GM18519 (cell line): ENCODE data around the gene DOCK2.

ENCODE experiments used
- ATAC-seq: cut with Tn5 transposase; IDR thresholded peaks from one replicate; pipeline ENCODE4 v1.9.1; 2021; ENCODE audit warnings: mild to moderate bottlenecking, moderate library complexity; ENCODE audit not compliant: unreplicated experiment, low FRiP score

Gene DOCK2

DNA sequence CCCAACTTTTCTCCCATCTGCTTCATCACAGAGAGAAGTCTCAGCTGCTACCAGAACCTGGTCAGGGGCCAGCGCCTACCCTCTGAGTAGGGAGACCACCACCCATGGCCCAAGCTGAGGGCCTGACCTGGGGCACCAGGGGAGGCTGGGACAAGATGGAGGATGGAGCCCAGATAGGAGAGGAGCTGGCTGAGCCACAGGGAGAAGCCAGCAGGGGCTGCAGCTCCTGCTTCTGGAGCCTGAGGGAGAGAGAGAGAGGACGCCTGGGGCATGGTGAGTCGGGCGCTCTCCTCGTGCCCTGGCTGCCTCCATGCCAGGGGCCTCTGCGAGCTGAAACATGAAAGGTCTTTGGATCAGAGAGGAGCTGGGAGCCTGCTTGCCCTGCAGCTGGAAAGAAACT is 467.2 kb downstream of the DOCK2 start:
- ATAC-seq: no peak

DNA sequence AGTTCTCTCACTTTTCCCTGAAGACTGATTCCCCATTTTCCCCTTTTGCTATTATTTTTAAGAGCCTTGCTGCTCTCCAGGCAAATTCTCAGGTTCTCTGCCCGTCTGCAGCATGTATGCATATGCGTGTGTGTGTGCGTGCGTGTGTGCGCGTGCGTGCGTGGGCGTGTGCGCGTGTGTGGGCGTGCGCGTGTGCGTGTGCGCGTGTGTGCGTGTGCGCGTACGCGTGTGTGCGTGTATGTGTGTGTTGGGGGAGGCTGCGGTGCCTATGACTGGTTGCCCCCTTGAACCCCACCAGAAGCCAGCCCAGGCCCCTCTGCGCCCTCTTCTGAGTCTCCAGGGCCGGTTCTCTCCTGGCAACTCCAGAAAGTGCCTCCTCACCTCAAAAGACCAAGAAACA is 467.6 kb downstream of the DOCK2 start:
- ATAC-seq: no peak

DNA sequence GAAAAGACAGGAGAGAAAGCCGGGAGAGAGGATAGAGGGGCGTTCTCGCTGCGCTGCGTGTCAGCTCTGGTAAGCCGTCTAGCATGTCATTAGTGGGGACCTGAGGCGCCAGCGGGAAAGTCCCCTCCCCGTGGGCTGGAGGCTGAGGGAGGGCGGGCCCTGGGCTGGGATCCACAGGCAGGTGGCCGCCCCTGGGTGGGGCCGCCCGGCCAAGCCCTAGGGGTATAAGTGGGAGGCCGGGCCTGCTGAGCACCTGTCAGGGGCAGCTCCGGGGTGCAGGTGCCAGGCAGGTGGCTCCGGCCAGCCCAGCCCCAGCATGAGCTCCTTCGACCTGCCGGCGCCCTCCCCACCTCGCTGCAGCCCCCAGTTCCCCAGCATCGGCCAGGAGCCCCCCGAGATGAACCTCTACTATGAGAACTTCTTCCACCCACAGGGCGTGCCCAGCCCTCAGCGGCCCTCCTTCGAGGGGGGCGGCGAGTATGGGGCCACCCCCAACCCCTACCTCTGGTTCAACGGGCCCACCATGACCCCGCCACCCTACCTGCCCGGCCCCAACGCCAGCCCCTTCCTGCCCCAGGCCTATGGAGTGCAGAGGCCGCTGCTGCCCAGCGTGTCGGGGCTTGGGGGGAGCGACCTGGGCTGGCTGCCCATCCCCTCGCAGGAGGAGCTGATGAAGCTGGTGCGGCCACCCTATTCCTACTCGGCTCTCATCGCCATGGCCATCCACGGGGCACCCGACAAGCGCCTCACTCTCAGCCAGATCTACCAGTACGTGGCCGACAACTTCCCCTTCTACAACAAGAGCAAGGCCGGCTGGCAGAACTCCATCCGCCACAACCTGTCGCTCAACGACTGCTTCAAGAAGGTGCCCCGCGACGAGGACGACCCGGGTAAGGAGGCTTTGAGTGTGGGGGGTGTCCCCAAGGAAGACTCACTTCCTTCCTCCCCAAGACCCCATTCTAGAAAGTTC is 468.9 kb downstream of the DOCK2 start, which contains the start of gene FOXI1:
Gene FOXI1 (plus strand): TSS at position 256 of the 970 bp plus-strand sequence. CDS start 61 bp downstream, at position 317.
- ATAC-seq: no peak

DNA sequence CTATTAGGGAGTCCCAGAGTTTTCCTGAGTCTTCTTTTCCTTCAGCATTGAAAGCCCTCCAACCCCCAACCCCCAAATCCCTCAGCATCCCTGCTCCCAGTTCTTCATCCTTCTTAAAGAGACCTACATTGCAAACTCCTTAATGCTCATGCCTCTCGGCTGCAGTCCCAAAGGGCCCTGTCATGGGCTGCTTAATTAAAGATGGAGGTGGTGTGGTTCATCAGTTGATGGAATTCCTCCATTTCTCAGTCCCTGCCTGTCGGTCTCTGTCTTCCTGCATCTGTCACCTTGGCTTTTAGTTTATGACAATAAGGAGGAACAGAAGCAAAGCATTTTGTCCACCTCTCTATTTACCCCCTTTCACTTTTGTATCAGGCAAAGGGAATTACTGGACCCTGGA is 470.6 kb downstream of the DOCK2 start:
- no peak for ATAC-seq

DNA sequence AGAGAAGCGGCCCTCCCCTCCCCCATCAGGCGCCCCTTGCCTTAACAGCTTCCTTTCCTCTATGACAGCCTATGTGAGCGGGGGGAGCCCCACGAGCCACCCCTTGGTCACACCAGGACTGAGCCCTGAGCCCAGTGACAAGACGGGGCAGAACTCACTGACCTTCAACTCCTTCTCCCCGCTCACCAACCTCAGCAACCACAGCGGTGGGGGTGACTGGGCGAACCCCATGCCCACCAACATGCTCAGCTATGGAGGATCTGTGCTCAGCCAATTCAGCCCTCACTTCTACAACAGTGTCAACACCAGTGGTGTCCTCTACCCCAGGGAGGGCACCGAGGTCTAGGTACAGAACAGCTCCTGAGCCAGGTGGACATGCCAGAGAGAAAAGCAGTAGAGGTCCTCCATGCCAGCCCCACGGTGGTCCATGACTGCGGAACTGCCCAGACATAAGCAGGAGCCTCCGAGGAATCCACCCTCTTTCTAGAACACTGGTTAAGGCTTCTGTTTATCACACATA is 471.3 kb downstream of the DOCK2 start:
- no peak for ATAC-seq

DNA sequence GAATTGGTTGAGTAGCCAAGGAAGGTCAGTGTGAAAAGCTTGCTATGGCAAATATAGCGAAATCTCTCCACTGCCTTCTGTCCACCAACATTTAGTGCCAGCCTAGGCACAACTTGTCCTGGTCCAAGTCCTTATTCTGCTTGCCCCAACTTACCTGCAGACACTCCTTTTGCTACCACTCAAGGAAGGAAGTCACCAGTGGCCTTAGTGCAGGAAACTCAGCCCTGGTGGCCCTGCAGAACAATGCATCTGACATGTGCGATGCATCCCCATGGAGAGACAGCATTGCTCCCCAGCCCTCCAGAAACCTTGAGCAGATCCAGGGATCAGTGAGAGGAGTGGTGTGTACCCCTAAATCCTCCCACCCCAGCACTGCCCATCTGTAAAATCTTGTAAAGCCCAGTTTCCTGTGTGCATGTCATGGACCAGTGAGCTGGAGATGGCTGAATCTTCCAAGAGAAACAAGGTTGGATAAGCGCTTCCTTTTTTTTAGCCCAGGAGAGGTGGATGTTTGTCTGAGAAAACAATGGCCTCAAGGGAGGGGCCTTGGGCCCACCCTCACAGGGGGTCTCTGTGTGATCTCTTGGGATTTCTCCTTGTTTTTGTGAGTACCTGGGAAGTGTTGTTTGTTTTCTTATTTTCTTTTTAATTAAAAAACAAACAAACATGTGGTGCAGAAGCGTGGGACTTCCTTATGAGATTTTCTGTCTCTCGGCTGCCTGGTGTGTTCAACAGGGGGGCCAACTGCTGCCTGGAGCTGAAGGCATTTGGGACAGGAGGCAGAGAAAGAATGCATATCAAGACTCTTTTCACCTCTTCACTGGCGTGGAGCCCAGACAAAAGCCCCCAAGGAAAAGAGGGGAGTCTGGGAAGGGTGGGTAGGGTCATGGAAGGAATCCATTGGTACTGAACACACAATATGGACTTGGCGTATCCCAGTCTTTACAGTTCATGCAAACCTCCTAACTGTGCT is 472.3 kb downstream of the DOCK2 start:
- ATAC-seq: no peak

DNA sequence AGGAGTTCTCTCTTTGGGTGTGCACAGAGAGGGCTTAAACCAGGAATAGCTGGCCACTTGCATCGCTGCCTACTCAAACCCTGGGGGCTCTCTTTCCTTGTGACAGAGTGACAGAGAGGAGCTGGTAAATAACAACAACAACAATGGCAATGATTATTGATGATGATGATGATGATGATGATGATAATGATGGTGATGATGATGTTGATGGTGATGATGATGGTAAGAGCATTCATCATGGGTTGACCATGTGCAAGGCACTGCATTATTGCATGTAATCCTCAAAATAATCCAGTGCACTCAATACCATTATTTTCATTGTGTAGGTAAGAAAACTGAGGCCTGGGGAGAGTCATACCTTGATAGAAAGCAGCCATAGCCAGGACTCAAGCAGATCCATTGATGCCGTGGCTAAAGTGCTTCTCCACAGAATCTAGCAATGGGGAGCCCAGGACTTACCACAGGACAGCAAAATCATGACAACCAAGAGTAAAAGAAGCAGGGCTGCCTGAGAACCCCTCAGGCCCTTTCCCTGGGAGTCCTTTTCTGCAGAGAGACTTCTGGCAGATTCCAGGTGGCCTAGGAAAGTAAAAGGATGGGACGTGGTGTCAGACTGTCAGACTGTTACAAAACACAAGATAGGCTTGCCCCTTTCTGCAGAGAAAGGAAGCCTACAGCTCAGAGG is 473.5 kb downstream of the DOCK2 start:
- no peak for ATAC-seq

DNA sequence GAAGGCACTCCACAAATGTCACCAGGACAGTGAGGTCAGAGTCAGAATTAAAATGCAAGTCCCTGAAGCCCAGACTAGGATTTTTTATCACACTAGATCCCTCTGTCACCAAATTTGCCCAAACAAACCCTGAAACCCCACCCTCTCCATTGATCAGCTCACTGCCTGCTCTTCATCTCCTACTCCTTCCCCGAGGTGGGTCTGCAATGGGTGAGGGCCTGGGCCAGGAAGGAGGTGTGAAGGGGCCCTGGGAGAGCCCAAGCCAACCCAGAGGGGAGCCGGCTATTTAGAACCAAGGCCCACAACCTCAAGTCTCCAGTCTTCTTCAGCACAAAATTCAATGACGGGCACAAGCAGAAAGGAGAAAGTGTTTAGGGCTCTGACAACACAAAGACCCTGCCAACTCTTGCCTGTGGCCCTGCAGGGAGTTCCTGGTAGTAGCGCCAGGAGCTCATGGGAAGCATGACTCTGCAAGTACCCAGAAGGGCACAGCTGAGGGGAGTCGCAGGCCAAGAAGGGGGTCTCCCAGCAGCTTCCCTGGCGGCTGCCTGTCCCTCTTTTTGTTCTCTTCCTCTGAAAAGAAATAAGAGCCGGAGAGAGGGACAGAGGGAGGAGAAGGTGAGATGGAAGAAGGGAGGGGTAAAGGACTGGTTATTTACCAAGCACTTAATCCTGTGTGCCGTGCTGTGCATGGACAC is 474.2 kb downstream of the DOCK2 start:
- no peak for ATAC-seq

DNA sequence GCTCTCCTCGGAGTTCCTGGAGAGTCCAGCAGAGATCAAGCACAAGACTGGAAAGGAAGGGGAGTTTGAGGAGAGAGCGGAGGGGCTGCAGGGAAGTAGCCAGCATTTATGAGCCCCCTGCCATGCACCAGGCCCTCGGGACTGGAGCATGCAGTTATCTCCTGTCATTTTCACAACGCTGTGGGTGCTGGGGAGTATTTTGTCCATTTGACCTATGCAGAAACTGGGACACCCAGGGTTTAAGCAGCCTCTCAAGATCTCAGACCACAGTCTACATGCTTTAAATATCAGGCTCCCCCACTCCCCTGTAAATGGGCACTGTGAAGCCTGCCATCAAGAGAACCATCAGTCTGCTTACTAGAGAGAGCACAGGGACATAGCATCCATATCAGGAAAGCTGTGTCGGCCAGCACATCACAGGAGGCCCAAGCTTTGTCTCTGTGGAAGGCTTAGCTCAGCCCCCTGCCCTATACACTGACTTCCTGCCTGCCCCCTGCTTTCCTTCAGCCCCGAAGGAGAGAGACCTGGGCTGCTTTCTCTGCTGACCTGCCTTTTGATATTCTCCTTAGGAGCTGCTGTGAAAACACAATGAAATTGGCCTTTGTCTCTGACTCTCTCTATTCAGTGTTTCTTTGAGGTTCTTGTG is 475.9 kb downstream of the DOCK2 start:
- no peak for ATAC-seq

DNA sequence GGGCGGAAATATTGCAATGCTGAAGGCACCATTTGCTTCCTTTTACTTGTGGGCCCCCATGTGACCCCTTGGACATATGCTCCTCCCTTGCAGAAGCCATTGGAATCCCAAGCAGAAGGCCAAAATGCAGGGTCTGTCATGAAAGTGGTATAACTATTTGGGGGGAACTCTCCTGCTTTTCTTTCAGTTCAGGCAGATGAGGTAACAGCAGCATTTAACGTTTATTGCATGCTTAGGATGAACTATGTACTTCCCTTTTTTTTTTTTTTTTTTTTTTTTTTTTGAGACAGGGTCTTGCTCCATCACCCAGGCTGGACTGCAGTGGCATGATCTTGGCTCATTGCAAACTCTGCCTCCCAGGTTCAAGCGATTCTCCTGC is 476.4 kb downstream of the DOCK2 start:
- ATAC-seq: no peak

DNA sequence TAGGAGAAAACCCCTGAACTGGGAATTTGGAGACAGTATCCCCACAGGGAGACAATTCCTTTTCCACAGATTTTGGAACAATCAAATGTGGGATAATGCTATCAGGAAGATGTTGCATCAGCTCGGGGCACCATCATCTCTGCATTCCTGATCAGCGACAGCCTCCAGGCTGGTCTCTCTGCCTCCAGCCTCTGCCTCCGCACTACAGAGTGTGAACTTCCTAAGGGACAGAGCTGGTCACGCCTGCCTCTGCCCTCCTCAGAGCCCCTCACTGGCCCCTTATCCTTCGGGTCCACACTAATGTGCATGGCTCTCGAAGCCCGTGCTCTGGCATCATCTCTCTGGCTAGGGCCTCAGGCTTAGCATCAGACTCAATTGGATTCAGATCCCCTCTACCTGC is 477.2 kb downstream of the DOCK2 start:
- ATAC-seq: no peak

DNA sequence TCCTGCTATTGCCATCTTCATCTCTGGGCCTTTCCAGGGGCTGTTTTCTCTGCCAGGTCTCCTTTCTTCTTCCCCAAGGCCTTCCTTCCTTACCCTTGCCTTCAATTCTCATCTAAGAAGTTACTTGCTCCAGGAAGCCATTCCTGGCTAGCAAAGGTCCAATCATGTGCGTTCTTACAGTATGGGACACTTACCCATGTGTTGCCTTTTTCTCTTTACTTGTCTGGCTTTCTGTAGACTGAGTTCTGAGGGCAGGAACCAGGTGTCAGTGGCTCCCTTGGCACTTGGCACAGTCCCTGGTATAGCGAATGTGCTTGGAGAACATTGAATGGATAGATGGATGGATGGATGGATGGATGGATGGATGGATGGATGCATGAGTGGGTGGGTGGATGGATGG is 478.9 kb downstream of the DOCK2 start:
- no peak for ATAC-seq

DNA sequence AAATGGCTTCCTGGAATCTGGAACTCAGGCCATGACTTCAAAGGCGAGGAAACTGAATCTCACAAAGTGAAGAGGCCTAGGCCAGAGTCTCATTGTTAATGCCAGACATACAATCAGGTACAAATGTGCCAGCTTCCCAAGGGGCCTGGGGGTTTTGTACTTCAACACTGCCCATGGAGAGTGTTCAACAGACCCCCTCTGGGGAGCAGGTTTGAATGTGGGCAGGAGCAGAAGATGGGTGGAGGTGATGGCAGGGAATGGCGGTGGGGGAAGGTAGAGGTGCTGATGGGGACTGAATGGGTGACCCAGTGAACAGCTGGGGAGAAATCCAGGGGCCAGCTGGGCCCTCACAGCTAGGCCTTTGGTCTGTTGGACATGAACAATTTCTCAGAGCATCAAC is 480.7 kb downstream of the DOCK2 start:
- ATAC-seq: no peak

DNA sequence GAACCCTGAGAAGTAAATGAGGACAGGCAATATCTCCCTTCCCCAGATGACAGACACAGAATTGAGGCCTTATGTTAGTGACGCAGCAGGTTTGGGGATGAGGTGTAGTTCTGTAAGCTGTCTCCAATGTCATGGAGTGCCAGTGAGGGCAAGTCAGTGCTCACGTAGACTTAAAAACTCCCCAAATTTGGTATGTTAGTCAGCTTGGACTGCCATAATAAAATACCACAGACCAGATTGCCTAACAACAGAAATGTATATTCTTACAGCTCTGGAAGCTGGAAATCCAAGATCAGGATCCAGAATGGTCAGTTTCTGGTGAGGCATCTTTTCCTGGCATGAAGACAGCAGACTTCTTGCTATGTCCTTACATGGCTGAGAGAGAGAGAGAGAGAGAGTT is 483.5 kb downstream of the DOCK2 start:
- no peak for ATAC-seq

DNA sequence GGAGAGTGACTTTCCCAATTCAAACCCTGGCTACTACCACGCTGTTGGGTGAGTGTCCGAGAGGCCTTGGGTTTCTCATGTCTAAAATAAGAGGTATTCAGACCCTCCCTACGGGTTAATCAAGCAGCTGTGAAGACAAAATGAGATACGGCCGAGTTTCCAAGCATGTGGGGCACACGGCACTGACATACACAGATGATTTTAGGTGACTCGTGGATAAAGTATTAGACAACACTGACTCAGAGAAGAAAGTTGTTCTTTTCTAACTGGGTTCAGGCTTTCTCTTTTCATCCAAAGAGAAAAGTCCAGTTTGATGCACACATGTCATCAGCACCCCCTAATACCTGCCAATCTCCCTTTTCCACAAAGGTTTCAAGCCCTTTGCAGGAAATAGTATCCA is 484.2 kb downstream of the DOCK2 start:
- no peak for ATAC-seq

DNA sequence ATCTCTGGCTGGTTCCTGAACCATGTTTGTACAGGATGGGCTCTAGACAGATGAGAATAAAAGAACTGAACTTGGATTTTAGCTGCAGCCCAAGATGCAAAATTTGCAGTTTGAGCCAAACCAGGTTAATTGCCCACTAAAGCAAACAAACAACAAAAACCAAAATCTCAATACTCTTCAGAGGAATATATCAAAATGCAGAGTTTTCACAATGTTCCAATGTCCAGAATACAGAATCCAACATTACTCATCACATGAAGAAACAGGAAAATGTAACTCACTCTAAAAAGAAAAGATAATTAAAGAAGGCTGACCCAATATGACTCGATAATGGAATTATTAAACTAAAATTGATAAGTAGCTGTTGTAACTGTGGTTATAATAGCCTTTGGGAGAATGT is 489.0 kb downstream of the DOCK2 start:
- ATAC-seq: no peak

DNA sequence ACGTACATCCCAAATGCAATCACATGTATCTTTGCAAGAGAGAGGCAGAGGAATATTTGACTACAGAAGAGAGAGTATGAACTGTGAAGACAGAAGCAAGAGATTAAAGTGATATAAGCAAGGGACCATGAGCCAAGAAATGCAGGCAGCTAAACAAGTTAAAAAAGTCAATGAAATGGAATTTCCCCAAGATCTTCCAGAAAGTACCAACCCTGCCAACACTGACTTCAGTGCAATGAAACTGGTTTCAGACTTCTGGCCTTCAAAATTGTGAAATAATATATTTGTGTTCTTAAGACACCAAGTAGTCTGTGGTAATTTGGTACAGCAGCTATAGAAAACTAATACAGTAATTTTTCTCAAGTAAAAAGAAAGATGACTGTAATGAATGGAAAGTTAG is 489.6 kb downstream of the DOCK2 start:
- no peak for ATAC-seq

DNA sequence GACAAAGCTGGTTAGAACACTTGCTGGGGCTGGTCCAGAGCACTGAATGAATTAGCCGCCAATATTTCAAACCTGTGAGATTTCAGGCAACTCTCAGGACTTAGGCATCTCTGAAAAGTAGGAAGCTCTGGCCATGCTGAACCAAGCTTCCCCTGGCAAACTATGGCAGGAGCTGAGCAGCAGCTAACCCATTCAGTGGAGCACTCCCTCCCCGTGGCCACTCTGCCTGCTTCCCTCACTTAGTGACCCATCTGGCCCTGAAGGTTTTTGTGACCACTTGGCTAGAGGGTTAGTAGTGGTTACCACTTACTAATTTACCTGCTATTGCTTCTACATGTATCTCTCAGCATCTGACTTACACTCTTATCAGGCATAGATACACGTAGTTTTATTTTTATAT is 494.2 kb downstream of the DOCK2 start:
- ATAC-seq: no peak

DNA sequence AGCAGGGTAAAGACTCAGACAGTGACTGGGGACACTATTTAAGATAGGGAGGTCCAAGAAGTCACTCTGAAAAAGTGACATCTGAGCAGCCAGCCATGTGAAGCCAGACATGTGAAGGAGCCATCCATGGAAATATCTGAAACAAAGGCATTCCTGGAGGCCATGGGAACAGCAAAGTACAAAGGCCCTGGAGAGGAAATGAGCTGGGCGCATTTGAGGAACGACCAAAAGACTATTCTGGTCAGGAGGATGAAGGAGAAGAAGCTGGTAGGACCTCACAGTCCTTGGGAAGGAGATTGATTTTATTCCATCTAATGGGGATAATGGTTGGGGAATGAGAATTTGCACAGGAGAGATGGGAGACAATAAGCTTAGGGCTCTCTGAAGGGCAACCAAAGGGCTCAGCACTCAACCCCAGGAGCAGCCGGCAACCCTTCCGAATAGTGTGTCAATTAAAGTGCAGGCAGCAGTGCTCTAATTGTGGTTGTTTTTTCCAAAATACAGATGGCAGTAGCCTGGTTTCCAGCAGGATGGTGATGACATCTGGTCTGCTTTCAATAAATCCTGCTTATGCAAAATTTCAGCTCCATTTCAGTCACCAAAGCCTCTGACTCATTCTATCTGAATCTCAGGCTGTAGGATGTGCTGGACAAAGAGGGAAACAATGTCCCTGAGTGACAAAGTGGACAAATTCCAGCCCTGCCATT is 495.3 kb downstream of the DOCK2 start:
- ATAC-seq: no peak
